K562 (cell line): ENCODE results near the gene TMEM208. TPM values are rescaled to one million over a fixed set of nuclear protein-coding genes. Genes with fewer than 3 reads are reported as not detected.

Experiments used
- ASH1L ChIP-seq: fragments of 450-650 bp; IDR thresholded peaks from 2 replicates; pipeline ENCODE4 v1.6.1; 2018; ENCODE audit warnings: borderline replicate concordance, mild to moderate bottlenecking, low read depth; ENCODE audit not compliant: partially characterized antibody
- BRCA1 ChIP-seq, 2 experiments: fragments of 450-650 bp in 1 of 2; sonication (generic) in 1 of 2; formaldehyde crosslinking in 1 of 2; IDR thresholded peaks; 2 replicates each; pipeline versions ENCODE4 v1.5.0 to v1.6.1; 2017 to 2020; ENCODE audit warnings: mild to moderate bottlenecking in 1 of 2, missing genetic modification reagents in 1 of 2
- EP300 ChIP-seq: IDR thresholded peaks from 2 replicates; pipeline ENCODE4 v1.6.1; 2012; ENCODE audit warnings: low read length, improper control_type of control experiment
- EP400 ChIP-seq: fragments of 450-650 bp; IDR thresholded peaks from 2 replicates; pipeline ENCODE4 v1.6.1; 2017; ENCODE audit warnings: antibody characterized with exemption, mild to moderate bottlenecking, moderate library complexity
- ESRRA ChIP-seq: fragments of 450-650 bp; IDR thresholded peaks from 2 replicates; pipeline ENCODE4 v1.6.1; 2014; ENCODE audit warnings: low read depth, mild to moderate bottlenecking, moderate library complexity, borderline replicate concordance
- EWSR1 ChIP-seq: fragments of 450-650 bp; IDR thresholded peaks from 2 replicates; pipeline ENCODE4 v1.6.1; 2018; ENCODE audit warnings: borderline replicate concordance, mild to moderate bottlenecking, low read depth, moderate library complexity; ENCODE audit not compliant: partially characterized antibody
- FOXJ3 ChIP-seq: sonication (generic); formaldehyde crosslinking; IDR thresholded peaks from 2 replicates; pipeline ENCODE4 v1.4.0; 2020; ENCODE audit warnings: mild to moderate bottlenecking, missing genetic modification reagents
- GMEB1 ChIP-seq: fragments of 250-450 bp; sonication (Bioruptor Pico); IDR thresholded peaks from 2 replicates; pipeline ENCODE4 v1.4.0; 2020; ENCODE audit warnings: mild to moderate bottlenecking
- GTF2F1 ChIP-seq: IDR thresholded peaks from 2 replicates; pipeline ENCODE4 v1.6.1; 2011; ENCODE audit warnings: low read depth, low read length, improper control_type of control experiment
- HDAC2 ChIP-seq: fragments of 450-650 bp; IDR thresholded peaks from 2 replicates; pipeline ENCODE4 v1.6.1; 2016; ENCODE audit warnings: mild to moderate bottlenecking
- HMGN3 ChIP-seq: IDR thresholded peaks from 2 replicates; pipeline ENCODE4 v1.6.1; 2011; ENCODE audit warnings: borderline replicate concordance, low read depth, mild to moderate bottlenecking, mixed read lengths, low read length; ENCODE audit not compliant: insufficient read length; ENCODE audit errors: extremely low read depth
- IRF1 ChIP-seq: sonication (generic); formaldehyde crosslinking; IDR thresholded peaks from 2 replicates; pipeline ENCODE4 v1.8.0; 2022; ENCODE audit warnings: missing genetic modification reagents, mild to moderate bottlenecking, borderline replicate concordance
- MEIS2 ChIP-seq: fragments of 450-650 bp; IDR thresholded peaks from 2 replicates; pipeline ENCODE4 v1.6.1; 2014; ENCODE audit warnings: mild to moderate bottlenecking; ENCODE audit not compliant: partially characterized antibody
- MTA1 ChIP-seq: fragments of 450-650 bp; IDR thresholded peaks from 2 replicates; pipeline ENCODE4 v1.6.1; 2017; ENCODE audit warnings: borderline replicate concordance
- RFX5 ChIP-seq: IDR thresholded peaks from 2 replicates; pipeline ENCODE4 v1.6.1; 2011; ENCODE audit warnings: low read depth, mild to moderate bottlenecking, improper control_type of control experiment, low read length
- SETDB1 ChIP-seq: IDR thresholded peaks from one replicate; pipeline ENCODE4 v1.6.1; 2012; ENCODE audit warnings: low read length, control low read depth, inconsistent platforms
- TRIM28 ChIP-seq: fragments of 450-650 bp; IDR thresholded peaks from 2 replicates; pipeline ENCODE4 v1.6.1; 2017
- U2AF2 ChIP-seq: fragments of 200-400 bp; formaldehyde crosslinking; optimal IDR thresholded peaks from 2 replicates; pipeline ENCODE3; 2017; ENCODE audit warnings: low read depth, mild to moderate bottlenecking, low read length
- VEZF1 ChIP-seq: fragments of 200-800 bp; sonication (Bioruptor generic); IDR thresholded peaks from 2 replicates; pipeline ENCODE4 v1.6.1; 2017; ENCODE audit warnings: missing genetic modification characterization, missing compliant biosample characterization
- ZFX ChIP-seq: sonication (generic); formaldehyde crosslinking; IDR thresholded peaks from 2 replicates; pipeline ENCODE4 v1.8.0; 2022; ENCODE audit warnings: mild to moderate bottlenecking, missing genetic modification reagents, moderate library complexity
- ZNF518B ChIP-seq: fragments of 250-450 bp; sonication (Bioruptor Pico); IDR thresholded peaks from 2 replicates; pipeline ENCODE4 v1.5.0; 2021; ENCODE audit warnings: mild to moderate bottlenecking, moderate library complexity
- polyA plus RNA-seq, 8 experiments: library from polyadenylated mRNA; depleted of rRNA in 4 of 8; stranded (reverse) in 5 of 8; unstranded in 3 of 8; fragments of >200 nt; fragmentation: Nextera tagmentation in 2 of 8; fragmentation: Illumina TruSeq in 1 of 8; extraction: Ambion mirVana in 2 of 8; extraction: Trizol in 1 of 8; gene quantifications; 2 replicates each; pipeline versions ENCODE4 v1.2.1 to v1.2.3, GENCODE V29; 2011 to 2014; ENCODE audit warnings: inconsistent platforms in 1 of 8, missing spikeins in 1 of 8
- total RNA-seq, 7 experiments: library from RNA; depleted of rRNA in 6 of 7; stranded (reverse); fragments of >200 nt in 6 of 7; fragmentation: Illumina TruSeq in 2 of 7; extraction: Trizol in 2 of 7; gene quantifications; 2 replicates each; pipeline versions ENCODE4 v1.2.1 to v1.2.3, GENCODE V29; 2011 to 2021; ENCODE audit warnings: low replicate concordance in 1 of 7

The TMEM208 gene
- total and polyA plus RNA-seq, 9 of the 15 experiments (the other 6 are each of a cell fraction or from before 2014, with no cell fraction given), result 31.8 to 239 (median 54.3) TPM

- TF ChIP-seq ZNF518B (CRISPR knock-in tag), result no peak
- no peak for TF ChIP-seq U2AF2
- peak; percentile 41; the same call in 1 of the 2 replicates for TF ChIP-seq ZFX (CRISPR knock-in tag)
- TF ChIP-seq MEIS2, result peak; percentile 34
- TF ChIP-seq EP400, result peak; percentile 37; the same call in 1 of the 2 replicates
- no peak for TF ChIP-seq TRIM28
- TF ChIP-seq HMGN3, result no peak
- no peak for TF ChIP-seq GMEB1 (CRISPR knock-in tag)
- TF ChIP-seq GTF2F1, result no peak
- TF ChIP-seq FOXJ3 (CRISPR knock-in tag), result no peak
- TF ChIP-seq SETDB1, result no peak
- no peak for TF ChIP-seq VEZF1 (CRISPR knock-in tag)
- TF ChIP-seq EP300, result 0 out of 2 replicates have a peak, but pooled peaks have one; percentile 7
- 0 out of 2 replicates have a peak, but pooled peaks have one; percentile 17 for TF ChIP-seq ESRRA
- TF ChIP-seq BRCA1 (IDR thresholded peaks at IDR 0.05), result no peak
- TF ChIP-seq BRCA1 (CRISPR knock-in tag; IDR thresholded peaks at IDR 0.05), result no peak
- no peak for TF ChIP-seq MTA1
- no peak for TF ChIP-seq EWSR1
- TF ChIP-seq RFX5, result no peak
- TF ChIP-seq IRF1 (CRISPR knock-in tag), result no peak
- 0 out of 2 replicates have a peak, but pooled peaks have one; percentile 15 for TF ChIP-seq HDAC2
- TF ChIP-seq ASH1L, result no peak
These were observed 33.6 kb downstream of the TMEM208 start (continued) for GRCh38 chr16:67260426-67261063.
